ENCODE measurements around the gene CSTB.

Gene CSTB

GRCh38 chr21:43789276-43790009, 13.3 kb upstream of the CSTB start, which contains the start of gene RRP1:
Gene RRP1 (plus strand): TSS chr21:43789577. CDS start chr21:43789630, 53 bp downstream.
- peak; percentile 71 to 92 for DNase-seq

GRCh38 chr21:43786807-43787440, 10.8 kb upstream of the CSTB start:
- DNase-seq = no peak

- no peak for DNase-seq
Measured at GRCh38 chr21:43786300-43786806, 10.2 kb upstream of the CSTB start.

DNA sequence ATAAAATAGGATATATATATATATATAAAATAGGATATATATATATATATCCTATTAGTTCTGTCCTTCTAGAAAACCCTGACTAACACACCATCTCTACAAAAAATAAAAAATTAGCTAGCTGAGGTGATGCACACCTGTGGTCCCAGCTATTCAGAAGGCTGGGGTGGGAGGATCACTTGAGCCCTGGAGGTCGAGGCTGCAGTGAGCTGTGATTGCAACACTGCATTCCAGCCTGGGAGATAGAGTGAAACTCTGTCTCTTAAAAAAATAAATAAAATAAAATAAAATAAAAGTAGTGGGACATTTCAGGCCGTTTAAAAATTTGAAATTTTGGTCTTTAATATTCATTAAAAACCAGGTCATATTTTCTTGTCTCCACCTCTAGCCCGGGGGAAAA, 9.0 kb upstream of the CSTB start:
- DNase-seq = no peak

- DNase-seq = no peak
Measured at GRCh38 chr21:43783098-43783700, 7.1 kb upstream of the CSTB start.

DNA sequence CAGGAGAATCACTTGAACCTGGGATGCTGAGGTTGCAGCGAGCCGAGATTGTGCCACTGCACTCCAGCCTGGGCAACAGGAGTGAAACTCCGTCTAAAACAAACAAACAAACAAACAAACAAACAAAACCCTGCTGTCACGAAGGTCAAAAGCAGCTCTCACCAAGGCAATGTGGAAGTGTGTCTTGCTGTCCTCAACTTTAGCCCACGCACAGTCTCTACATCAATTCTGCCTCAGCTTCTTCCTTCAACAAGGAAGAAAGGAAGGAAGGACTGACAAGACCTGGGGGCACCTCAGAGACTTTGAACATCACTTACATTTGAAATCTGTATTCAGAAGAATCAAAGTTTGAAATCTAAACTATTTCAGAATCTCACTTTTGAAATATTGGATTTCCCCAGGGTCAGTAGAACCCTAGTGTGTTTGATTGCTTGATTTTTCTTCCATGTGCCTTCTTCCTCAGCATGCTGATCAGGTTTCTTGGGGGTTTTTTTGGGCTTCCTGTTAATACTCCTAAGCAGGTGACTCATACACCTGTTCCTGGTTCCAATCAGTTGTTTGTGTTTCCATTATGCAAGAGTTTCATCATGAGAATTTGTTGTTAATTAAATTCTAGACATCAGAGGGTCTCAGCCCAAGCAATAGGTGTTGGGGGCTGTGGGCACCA, 6.5 kb upstream of the CSTB start:
- DNase-seq = no peak

- no peak for DNase-seq
Measured at GRCh38 chr21:43781846-43782245, 5.7 kb upstream of the CSTB start.

- no peak for DNase-seq
Measured at GRCh38 chr21:43779660-43780059, 3.6 kb upstream of the CSTB start.

DNA sequence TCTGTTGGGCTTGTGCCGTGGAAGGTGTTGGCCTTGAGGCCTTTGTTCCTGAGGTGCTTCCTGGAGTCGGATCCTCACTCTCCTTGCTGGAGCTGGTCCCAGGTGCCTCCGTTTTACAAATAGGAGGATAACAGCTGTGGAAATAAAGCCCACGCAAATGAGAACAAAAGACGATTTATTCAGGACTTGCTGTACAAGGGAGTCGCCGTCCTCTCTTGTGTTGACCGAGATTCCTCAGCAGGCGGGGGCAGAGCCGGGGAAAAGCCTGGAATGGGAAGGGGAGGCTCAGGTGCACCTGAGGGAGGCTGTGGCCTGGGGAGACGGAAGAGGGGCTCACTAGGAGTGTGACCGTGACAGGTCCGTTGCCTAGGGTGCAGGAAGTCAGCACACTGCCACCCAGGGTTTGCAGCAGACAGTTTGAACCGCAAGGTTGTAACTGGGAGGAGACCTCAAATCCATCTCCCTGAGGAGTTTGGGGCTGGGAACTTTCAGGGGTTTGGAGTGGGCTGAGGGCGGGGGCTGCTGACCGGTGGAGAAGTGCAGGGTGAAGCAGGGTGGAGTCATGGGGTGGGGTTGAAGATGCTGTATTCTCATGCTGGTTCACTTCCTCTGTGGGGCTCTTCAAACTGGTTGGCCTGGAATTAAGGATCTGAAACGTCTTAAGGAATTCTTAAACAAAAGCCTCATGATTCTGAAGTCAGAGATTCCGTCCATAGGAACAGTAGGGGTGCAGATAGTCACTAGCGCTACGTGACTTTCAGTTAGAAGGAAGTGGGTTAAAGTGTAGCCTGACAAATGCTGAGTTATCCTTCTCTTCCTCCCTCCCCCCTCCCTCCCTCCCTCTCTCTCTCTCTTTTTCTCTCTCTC, 2.6 kb upstream of the CSTB start:
- DNase-seq = peak in 1 of 2 experiments; percentile 20

DNA sequence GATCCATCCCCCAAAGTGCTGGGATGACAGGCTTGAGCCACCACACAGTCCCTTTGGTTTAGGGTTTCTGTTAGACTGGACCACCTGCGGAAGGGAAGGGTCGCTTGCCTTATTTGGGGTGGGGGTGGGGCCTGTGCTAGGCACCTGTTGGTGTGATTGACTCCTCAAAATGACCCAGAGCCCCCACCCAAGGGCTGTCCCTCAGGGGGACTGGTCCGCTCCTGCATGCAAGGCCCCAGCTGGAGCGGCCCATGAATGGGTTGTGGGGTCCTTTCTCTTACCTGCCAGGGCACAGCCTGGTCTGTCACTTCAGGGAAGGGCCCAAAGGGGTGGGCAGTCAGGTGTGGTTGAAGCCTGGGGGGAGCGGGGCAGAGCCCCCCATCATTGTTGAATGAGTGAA, 1.8 kb upstream of the CSTB start:
- no peak for DNase-seq

DNA sequence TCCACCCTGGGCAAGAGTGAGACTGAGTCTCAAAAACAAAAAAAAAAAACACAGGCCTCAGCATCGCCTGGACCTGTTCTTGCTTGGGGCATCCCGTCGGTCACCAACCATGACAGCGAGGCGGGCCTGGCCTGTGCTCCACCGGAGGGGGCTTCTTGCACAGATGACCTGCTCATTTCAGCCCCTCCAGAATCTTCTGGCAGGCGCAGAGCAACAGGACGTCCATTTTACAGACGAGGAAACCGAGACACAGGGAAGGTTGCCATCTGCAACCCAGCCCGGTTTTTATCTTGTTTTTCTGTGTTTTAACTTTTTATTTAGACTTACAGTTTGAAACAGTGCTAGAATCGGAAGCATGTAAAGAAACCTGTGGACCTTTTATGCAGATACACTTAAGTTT, 918 bp downstream of the CSTB start:
- no peak for DNase-seq

DNA sequence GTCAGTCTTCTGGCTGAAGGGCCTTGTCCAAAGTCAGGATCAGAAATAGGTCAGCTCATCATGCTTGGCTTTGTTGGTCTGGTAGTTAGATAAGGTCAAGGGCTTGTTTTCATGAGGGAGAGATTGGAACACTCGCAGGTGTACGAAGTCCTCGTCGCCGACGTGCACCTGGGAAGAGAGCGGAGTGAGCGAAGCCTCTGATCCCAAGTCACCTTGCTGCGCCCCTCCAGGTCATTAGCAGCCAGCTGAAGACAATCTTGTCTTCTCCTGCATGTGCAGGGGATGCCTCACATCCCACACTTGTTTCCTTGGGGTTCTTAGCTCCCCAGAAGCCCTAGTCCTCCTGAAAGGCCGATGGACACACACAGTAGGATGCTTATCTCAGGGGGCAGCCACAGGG, 1.9 kb downstream of the CSTB start:
- no peak for DNase-seq

GRCh38 chr21:43772425-43772821, 3.7 kb downstream of the CSTB start:
- peak; percentile 62 to 85 for DNase-seq

DNA sequence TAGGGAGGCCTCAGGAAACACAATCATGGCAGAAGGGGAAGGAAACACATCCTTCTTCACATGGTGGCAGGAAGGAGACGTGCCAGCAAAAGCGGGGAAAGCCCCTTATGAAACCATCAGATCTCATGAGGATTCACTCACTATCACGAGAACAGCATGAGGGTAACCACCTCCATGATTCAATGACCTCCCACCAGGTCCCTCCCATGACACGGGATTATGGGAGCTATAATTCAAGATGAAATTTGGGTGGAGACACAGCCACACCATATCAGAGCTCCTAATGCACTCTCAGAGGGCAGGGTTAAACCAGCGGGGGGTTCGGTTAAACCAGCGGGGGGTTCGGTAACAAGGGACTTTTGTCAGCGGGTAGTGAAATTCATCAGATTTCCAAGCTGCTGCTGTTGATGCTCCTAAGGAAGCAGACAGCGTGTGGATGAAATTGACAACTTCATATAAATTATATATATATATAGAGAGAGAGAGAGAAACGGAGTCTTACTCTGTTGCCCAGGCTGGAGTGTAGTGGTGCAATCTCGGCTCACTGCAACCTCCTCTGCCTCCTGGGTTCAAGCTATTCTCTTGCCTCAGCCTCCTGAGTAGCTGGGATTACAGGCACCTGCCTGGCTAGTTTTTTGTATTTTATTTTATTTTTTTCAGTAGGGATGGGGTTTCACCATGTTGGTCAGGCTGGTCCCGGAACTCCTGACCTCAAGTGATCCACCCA, 4.2 kb downstream of the CSTB start:
- DNase-seq = no peak

DNA sequence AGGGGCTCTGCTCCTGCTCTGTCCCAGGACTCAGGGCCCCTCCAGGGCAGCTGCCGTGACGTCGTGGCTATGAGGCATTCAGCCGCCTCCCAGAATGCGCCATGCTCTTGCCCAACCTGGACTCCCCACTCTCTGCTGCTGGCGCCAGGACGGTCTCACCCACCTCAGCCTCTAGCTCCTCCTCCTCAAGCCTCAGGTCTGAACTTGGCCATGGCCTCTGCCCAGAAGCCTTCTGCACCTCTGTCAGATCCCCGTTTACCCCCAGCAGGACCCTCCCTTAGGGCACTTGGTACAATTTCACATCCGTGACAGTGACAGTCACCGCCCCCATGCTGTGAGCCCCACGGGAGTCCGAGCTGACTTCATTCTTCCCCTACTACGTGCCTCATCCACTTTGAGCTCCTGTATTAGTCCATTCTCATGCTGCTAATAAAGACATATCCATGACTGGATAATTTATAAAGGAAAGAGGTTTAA, 4.9 kb downstream of the CSTB start:
- no peak for DNase-seq

DNA sequence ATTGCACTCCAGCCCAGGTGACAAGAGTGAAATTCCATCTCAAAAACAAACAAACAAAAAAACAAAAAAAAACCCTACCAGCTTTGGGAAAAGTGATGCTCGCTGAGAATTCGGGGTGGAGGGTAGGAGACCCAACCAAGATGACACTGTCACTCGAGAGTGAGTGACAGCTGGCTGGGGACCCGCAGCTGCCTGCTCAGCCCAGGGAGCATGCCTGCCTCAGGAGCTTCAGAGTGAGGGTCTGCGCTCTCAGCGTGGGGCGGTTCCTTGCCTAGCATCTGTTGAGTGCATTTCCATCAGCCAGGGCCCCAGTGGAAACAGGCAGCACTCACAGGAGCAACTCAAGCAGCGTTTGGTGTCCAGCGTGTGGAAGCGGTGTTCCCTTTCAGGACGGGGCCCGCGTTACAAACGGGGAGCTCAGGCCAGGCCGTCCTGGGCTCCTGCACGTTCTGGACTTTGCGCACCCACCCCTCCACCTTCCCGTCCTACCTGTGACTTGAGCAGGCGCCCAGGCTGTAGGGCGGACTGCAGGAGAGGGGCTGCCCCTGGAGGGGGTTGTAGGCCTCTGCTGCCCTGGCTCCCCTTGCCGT, 5.9 kb downstream of the CSTB start:
- no peak for DNase-seq

DNA sequence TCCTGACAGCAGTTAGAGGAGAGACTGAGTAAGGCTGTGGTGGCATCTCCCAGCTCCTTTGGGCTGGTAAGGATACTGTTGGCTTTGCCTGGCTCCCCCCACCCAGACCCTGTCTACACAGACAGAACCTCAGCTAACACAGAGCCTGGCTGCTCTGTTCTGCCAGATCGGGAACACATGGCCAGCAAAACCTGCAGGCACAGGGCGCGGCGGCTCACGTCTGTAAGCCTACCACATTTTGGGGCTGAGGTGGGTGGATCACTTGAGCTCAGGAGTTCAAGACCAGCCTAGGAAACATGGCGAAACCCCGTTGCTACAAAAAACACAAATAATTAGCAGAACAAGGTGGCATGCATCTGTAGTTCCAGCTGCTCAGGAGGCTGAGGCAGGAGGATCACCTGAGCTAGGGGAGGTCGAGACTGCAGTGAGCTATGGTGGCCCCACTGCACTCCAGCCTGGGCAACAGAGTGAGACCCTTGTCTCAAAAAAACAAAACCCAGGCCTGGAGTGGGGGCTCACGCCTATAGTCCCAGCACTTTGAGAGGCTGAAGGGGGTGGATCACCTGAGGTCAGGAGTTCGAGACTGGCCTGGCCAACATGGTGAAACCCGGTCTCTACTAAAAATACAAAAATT, 6.7 kb downstream of the CSTB start:
- DNase-seq = no peak

DNA sequence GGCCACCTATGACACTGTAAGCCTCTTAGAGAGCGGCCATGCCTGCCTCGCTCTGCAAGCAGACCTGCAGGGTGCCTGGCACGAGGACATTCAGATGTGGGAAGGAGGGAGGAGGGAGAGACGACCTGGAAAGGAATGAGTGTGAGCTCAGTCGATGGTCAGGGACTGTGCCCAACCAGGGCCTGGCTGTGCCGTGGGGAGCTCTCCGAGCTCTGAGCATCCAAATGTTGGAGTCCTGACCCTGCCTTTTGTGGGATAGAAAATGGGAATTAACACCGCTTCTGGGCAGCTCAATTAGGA, 7.3 kb downstream of the CSTB start:
- DNase-seq = no peak

DNA sequence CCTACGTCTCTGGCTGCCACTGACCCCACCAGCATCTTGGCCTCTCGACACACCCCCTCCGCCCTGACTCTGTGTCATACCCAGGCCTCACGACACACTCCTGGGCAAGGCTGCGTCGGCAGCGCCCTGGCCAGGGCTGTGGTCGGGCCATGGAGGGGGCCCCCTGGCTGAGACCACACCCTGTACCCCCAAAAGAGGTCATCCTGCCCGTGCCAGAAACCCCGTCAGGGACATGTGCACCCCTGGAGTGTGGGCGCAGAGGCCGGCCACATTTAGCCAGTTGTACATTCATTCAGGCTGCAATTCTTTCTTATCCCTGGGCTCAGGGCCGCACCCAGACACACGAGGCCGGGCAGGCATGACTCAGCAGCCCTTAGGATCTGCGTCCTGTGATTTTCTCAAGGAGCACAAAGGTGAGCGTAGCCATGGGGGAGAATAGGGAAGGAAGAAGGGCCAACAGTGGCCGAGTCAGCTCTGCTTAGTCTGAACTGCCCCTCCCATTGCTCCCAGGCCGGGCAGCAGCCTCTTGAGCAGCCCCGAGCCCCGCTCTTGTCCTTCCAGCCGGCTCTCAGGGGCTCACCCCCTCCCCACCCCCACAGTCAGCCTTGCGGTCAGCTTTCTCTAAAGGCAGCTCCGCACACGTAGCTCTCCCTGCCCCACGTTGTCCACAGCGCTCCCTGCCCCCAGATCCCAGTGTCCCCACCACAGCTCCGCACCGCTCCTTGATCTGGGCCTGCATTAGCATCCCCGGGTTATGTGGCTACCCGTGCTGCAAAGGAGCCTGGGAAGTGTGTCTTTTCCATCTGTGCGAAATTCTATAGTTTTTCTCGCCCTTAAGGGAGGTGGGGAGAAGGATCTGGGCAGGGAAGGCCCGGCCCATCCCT, 7.9 kb downstream of the CSTB start:
- DNase-seq = no peak

DNA sequence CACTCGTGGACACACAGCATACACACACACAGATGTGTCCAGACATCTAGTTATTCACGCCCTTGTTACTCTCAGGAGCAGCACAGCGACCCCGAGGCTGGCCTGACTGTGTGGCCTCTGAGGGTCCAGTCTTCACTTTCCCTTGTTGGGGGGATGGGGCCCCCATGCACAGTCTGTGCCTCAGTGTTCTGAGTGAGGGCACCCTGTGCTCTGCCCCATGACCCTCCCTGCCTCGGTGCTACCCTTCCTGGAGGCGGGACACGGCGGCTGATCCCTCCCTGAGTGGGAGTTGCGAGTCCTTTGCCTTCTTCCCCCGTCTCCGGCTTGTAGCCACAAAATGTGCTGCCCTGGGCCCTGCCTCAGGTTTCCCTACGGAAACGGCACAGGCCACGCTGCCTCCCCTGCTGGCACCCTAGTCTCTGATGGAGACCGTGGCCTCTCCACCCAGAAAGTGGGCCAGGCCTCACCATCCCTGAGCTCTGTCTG, 8.6 kb downstream of the CSTB start:
- no peak for DNase-seq
